ENCODE data around the gene WBP4. TPM values are rescaled to one million over a fixed set of nuclear protein-coding genes. Genes with fewer than 3 reads are reported as not detected.

WBP4 gene
- total RNA-seq, 6 experiments from 2014 or later = 3.8 to 6.9 (median 4.6) TPM

- intact Hi-C loops (cut with DNase I) = no loop called here
- no peak overlapping the region for H3K27ac ChIP-seq
- ATAC-seq = no peak
- no peaks in the 10 kb centered on the region for H3K36me3 ChIP-seq
- no peaks in the 10 kb centered on the region for H3K9me3 ChIP-seq
- TF ChIP-seq CTCF (IDR thresholded peaks at IDR 0.05) = no peak
- H3K4me1 ChIP-seq = peaks cover 0 to 74% (median 20%) of the 10 kb centered on the region in 4 donors
- H3K27me3 ChIP-seq = no peaks in the 10 kb centered on the region
- no peak overlapping the region for H3K4me3 ChIP-seq
- DNase-seq = no peak
Observed at GRCh38 chr13:41056194-41056593, 5.1 kb upstream of the WBP4 start.

- Histone ChIP-seq H3K4me1 (peaks cover 0 to 73% (median 20%) of the 10 kb centered on the region in 4 donors), H3K36me3 (no peaks in the 10 kb centered on the region), H3K27ac (no peak overlapping the region), H3K4me3 (no peak overlapping the region), H3K27me3 (no peaks in the 10 kb centered on the region), H3K9me3 (no peaks in the 10 kb centered on the region)
- DNase-seq (no peak), ATAC-seq (no peak)
- no peak for TF ChIP-seq CTCF (IDR thresholded peaks at IDR 0.05)
- no peak for TF ChIP-seq POLR2A (IDR thresholded peaks at IDR 0.05)
- WGBS (ENCODE audit: insufficient coverage, low coverage, low lambda C conversion rate, missing lambda C conversion rate) = 59% methylated on average over 11 of the region's 11 CpGs
- intact Hi-C loops (cut with DNase I) = no loop called here
Observed at GRCh38 chr13:41056826-41057711, 4.2 kb upstream of the WBP4 start.

GRCh38 chr13:41058295-41059070 is 2.8 kb upstream of the WBP4 start:
- ATAC-seq (no peak), DNase-seq (no peak)
- Histone ChIP-seq H3K27ac (peak overlapping the region in 2 of 3 donors; percentile 92 to 99), H3K27me3 (no peaks in the 10 kb centered on the region), H3K4me3 (peak overlapping the region; percentile 64 to 80 (median 78)), H3K36me3 (no peaks in the 10 kb centered on the region), H3K9me3 (no peaks in the 10 kb centered on the region), H3K4me1 (peaks cover 0 to 68% (median 21%) of the 10 kb centered on the region in 4 donors)
- TF ChIP-seq CTCF (IDR thresholded peaks at IDR 0.05) (no peak), POLR2A (IDR thresholded peaks at IDR 0.05) (no peak)
- intact Hi-C loops (cut with DNase I) = no loop called here
- WGBS (ENCODE audit: insufficient coverage, low coverage, low lambda C conversion rate, missing lambda C conversion rate) = 65% methylated on average over 17 of the region's 18 CpGs

- H3K4me1 ChIP-seq = peaks cover 0 to 60% (median 18%) of the 10 kb centered on the region in 4 donors
- intact Hi-C loops (cut with DNase I) = no loop called here
- TF ChIP-seq CTCF (IDR thresholded peaks at IDR 0.05) = no peak
- no peak for ATAC-seq
- no peak for DNase-seq
- H3K27me3 ChIP-seq = no peaks in the 10 kb centered on the region
- no peaks in the 10 kb centered on the region for H3K36me3 ChIP-seq
- under 1% methylated on average over 15 of the region's 15 CpGs for WGBS (ENCODE audit: insufficient coverage, low coverage, low lambda C conversion rate, missing lambda C conversion rate)
- H3K4me3 ChIP-seq = peak overlapping the region; percentile 64 to 80 (median 78)
- peak overlapping the region; percentile 89 to 99 (median 92) for H3K27ac ChIP-seq
- H3K9me3 ChIP-seq = no peaks in the 10 kb centered on the region
Observed at GRCh38 chr13:41059456-41060081, 1.7 kb upstream of the WBP4 start.

Data from right lobe of liver (tissue), 6 donors.